Measurements from ENCODE around the gene GOSR2. TPM values are rescaled to one million over a fixed set of nuclear protein-coding genes. Genes with fewer than 3 reads are reported as not detected.

GOSR2 gene
- total and polyA plus RNA-seq, 9 of the 15 experiments (the other 6 are each of a cell fraction or from before 2014, with no cell fraction given) = 32.7 to 96.3 (median 48.9) TPM

DNA sequence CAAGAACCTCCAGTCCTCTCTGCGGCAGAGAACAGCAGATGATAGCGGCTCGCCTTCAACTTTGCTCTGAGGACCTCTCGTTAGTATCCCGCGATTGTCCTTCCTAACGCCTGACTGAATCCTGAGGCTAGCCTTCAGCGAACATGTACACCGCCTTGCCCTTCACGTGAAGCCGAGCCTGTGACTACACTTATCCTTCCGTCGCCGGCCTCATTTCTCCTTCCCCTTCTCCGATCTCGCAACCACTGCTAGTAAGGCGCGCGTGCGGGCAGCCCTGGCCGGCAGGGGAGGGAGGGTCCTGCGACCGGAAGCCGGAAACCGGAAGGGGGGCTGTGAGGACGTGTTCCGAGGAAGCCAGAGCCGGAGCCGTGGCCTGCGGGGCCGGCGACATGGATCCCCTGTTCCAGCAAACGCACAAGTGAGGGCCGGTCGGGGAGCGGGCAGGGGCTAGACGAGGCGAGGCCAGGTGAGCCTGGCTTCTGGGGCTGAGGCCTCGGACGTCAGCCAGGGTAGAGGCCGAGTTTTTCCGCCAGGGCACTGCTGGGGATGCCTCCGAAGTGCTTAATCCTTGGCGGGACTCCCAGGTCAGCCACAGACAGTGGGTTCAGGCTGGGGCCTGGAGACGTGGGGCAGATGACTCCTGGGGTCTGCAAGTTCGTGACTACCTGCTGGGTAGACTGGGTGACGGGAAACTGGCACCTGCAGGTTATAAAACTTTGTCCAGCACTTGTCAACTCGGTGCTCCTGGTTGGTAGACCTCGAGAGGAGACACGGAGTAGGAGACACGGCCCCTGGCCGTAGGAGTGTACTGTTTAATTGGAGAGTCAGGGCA lies at the start of gene GOSR2 (continued):
- peak; percentile 81 to 83; a peak in 2 of 4 replicates for TF ChIP-seq SIN3A (IDR thresholded peaks at IDR 0.05; ENCODE audit: borderline replicate concordance in 2 of 2, control insufficient read depth in 1 of 2, low read depth in 2 of 2, low read length in 2 of 2)
- peak; percentile 79 for TF ChIP-seq HCFC1 (IDR thresholded peaks at IDR 0.05; ENCODE audit: low read depth, low read length)
- TF ChIP-seq ZNF79 (CRISPR knock-in tag; IDR thresholded peaks at IDR 0.05; ENCODE audit: low read depth) = no peak
- TF ChIP-seq, protein P1, sequence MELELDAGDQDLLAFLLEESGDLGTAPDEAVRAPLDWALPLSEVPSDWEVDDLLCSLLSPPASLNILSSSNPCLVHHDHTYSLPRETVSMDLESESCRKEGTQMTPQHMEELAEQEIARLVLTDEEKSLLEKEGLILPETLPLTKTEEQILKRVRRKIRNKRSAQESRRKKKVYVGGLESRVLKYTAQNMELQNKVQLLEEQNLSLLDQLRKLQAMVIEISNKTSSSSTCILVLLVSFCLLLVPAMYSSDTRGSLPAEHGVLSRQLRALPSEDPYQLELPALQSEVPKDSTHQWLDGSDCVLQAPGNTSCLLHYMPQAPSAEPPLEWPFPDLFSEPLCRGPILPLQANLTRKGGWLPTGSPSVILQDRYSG (tag; conservative IDR thresholded peaks at IDR 0.05; ENCODE audit: low read depth) = no peak
- TF ChIP-seq MXD1 (CRISPR knock-in tag; IDR thresholded peaks at IDR 0.05; ENCODE audit: borderline replicate concordance, poor library complexity, severe bottlenecking) = no peak
- 0 out of 2 replicates have a peak, but pooled peaks have one; percentile 33 for TF ChIP-seq ZBTB9 (CRISPR knock-in tag; IDR thresholded peaks at IDR 0.05)
- TF ChIP-seq RFX1 (IDR thresholded peaks at IDR 0.05) = no peak
- TF ChIP-seq SETDB1 (IDR thresholded peaks at IDR 0.05; ENCODE audit: low read length) = no peak
- no peak for TF ChIP-seq KLF13 (tag; IDR thresholded peaks at IDR 0.05; ENCODE audit: borderline replicate concordance, low read depth)
- peak in 1 of 2 experiments; percentile 98; a peak in 1 of 4 replicates for TF ChIP-seq KDM4B (IDR thresholded peaks at IDR 0.05; ENCODE audit: borderline replicate concordance in 2 of 2, low read depth in 1 of 2)
- no peak for TF ChIP-seq SMARCB1 (IDR thresholded peaks at IDR 0.05; ENCODE audit: insufficient read length, low read depth)
- peak; percentile 40; the same call in 1 of the 2 replicates for TF ChIP-seq MEF2D (tag; conservative IDR thresholded peaks at IDR 0.05; ENCODE audit: low read depth)
- no peak for TF ChIP-seq ZNF212 (CRISPR knock-in tag; IDR thresholded peaks at IDR 0.05)
- TF ChIP-seq, protein P2, sequence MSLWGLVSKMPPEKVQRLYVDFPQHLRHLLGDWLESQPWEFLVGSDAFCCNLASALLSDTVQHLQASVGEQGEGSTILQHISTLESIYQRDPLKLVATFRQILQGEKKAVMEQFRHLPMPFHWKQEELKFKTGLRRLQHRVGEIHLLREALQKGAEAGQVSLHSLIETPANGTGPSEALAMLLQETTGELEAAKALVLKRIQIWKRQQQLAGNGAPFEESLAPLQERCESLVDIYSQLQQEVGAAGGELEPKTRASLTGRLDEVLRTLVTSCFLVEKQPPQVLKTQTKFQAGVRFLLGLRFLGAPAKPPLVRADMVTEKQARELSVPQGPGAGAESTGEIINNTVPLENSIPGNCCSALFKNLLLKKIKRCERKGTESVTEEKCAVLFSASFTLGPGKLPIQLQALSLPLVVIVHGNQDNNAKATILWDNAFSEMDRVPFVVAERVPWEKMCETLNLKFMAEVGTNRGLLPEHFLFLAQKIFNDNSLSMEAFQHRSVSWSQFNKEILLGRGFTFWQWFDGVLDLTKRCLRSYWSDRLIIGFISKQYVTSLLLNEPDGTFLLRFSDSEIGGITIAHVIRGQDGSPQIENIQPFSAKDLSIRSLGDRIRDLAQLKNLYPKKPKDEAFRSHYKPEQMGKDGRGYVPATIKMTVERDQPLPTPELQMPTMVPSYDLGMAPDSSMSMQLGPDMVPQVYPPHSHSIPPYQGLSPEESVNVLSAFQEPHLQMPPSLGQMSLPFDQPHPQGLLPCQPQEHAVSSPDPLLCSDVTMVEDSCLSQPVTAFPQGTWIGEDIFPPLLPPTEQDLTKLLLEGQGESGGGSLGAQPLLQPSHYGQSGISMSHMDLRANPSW (CRISPR knock-in tag; IDR thresholded peaks at IDR 0.05) = no peak
- TF ChIP-seq MAFF (IDR thresholded peaks at IDR 0.05; ENCODE audit: low read length) = no peak
- TF ChIP-seq ZNF274 (IDR thresholded peaks at IDR 0.05; ENCODE audit: borderline replicate concordance, low read depth, low read length) = no peak
